SKM-1 treated with dmso at 0.1 percent for 144 hours (cell line): ENCODE results near the gene OR1L6.

ENCODE experiments used
- DNase-seq: peaks from one replicate; lab custom pipeline; 2025; ENCODE audit not compliant: unreplicated experiment; lab: John Stamatoyannopoulos, UW

The OR1L6 gene, protein sequence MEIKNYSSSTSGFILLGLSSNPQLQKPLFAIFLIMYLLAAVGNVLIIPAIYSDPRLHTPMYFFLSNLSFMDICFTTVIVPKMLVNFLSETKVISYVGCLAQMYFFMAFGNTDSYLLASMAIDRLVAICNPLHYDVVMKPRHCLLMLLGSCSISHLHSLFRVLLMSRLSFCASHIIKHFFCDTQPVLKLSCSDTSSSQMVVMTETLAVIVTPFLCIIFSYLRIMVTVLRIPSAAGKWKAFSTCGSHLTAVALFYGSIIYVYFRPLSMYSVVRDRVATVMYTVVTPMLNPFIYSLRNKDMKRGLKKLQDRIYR

DNA sequence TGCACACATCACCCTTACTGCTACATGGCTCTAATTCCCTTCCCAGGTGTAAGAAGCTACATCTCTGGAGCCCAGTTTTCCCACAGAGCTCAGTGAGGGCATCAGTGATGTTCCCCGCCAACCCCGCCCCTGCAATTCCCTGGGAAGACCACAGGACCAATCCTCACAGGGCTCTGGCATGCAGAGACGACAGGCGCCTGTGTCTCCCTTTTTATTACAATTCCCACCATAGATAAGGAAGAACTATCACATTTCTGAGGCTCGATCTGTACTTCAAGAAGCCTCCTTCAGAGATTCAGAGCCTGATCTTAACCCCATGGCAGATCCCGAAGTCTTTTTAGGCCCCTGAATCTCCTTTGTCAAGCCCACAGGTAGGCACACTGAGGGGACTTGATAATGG lies at the start of gene OR1L6:
Gene OR1L6 (plus strand): TSS at position 301 of the 400 bp plus-strand sequence. CDS start 7,545 bp downstream, outside the sequence.
- no peak for DNase-seq

DNA sequence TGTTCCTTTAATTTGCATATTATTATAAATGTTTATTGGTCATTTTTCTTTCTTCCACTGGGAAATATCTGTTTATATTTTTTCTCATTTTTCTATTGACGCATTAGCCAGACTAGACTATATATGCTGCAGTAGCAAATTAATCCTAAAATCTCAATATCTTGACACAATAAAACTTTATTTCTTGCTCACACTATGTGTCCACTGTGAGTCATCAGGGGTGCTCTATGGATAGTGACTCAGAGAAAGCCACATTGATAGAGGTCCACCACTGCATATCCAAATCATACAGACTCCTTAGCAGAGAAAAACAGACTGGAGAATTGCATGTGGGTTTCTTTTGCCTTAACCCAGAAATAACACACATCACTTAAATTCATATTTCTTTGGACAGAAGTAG lies 46.4 kb upstream of the OR1L6 start:
- no peak for DNase-seq

DNA sequence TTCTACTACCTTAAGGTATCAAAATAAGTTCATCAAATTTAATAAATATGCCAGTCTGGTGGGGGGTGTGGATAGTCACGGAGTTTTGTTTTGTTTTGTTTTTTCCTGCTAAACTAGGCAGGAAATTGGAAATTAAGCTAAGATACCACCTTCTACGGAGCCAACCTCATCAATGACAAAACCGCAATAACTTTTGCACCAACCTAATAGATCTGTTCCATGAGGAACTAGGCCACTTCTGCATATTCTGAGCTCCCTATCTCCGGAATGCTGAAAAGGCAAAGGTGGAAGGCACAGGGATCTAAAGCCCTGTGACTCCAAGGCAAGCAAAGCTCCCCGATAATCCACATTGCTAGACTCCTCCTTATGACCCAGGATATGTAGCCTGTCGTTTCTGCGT lies 24.1 kb upstream of the OR1L6 start:
- DNase-seq, result no peak

DNA sequence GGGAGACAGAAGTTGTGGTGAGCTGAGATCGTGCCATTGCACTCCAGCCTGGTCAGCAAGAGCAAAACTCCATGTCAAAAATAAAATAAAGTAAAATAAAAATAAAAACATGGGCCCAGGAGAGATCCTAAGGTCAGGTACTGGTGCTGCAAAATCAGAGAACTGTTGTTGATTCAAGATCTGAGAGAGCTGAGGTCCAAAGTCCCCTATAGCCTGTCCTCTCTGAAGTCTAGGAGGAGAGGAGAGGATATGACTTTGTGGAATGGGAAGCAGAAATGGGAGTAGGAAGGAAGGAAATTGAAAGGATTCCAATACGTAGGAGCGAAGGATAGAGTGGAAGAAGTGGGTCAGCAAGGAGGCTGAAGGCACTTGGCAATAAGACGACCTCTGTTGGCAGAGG lies 22.9 kb upstream of the OR1L6 start:
- DNase-seq, result no peak

DNA sequence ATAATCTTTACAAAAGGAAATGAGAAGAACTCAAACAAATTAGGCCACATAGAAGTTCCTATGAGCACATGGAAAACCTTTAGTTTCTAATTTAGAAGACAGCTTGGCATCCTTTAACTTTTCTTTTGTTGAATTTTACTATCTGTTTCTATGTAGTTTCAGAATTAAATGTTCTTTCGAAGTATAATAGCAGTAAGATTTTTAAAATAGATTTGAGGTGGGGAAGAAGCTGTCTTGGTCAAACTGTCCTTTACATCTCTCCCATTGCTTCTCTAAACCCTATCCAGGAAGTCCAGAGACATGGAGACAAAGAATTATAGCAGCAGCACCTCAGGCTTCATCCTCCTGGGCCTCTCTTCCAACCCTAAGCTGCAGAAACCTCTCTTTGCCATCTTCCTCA lies 18.4 kb upstream of the OR1L6 start, which contains the start of gene OR1L4:
Gene OR1L4 (plus strand): TSS at position 301 of the 400 bp plus-strand sequence. CDS start 0 bp downstream, at position 301.
- no peak for DNase-seq

DNA sequence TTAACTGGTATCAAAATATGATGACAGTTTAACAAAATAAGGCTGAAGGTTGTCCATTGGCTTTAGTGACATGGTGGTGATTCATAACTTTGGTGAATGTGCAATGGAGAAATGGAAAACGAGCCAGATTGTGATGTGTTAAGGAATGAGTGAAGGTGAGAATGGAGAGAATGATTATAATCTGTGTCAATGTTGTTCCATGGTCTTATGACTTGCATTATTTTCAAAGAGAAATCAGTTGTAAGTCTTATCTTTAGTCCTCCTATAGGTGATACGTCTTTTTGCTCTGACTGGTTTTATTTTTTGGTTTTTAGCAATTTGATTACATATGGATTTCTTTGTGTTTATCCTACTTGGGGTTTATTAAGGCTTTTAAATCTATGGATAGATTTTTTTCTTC lies 12.7 kb downstream of the OR1L6 start:
- DNase-seq, result no peak

DNA sequence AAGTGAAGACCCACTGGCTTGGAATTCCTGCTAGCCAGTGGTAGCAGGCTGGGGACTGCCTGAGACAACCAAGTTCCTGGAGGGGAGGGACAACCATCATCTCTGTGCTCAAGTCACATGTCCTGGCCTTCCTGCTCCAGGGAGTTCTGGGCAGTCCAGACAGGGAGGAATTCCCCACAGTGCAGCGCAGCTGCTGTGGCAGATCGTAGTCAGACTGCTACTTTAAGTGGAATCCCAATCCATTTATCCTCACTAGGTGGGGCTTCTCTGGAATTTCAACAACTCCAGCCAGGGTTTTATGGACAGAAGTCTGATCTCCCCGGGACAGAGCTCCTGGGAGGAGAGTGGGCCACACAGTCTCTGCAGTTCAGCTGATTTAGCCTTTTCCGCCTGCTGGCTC lies 25.7 kb downstream of the OR1L6 start:
- DNase-seq, result no peak

DNA sequence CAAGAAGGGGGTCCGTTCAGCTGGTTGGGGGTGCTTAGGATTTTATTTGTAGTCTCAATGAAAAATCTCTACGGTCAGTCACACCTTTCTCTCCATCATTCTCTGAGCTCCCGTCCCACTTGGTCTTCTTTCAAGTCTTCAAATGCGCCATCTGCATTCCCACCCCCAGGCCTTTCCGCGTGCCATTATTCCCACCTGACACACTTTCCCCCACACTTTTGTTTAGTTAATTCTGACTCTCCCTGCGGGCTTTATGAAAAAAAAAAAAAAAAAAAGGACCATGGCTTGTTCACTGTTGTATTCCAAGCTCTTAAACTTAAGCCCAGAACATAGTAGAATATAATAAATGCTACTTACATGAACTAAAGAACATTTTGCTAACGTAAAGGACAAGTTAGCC lies 34.9 kb downstream of the OR1L6 start:
- no peak for DNase-seq

DNA sequence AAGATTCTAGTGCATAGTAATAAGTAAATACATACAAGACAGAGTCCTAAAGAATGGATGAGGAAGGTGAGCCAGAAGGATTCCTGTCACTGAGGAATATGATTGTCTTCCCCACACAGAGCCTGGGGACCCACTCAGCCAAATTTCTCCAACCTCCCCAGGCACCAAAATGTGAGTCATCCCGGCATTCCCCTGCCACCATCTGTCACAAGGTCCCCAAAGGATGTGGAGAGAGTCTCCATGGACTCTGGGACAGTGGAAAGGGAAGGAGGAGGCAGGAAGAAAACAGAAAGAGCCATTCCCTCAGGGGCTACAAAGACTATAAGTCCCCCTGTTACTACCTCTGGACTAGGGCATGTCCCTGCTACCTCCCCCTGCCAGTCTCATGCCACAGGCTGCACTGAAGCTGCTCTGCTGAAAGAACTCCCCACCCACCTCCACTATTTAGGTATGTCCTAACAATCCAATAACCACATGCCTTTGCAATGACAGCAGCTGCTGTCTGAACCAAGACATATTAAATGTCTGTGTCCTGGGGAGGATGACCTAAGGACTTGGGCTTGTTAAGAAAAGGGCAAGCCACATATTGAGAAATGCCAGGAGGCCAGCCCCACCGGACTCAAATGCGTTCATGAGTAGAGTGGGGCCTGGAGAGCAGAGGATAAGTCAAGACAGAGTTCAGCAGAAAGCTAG lies 36.0 kb downstream of the OR1L6 start:
- no peak for DNase-seq

DNA sequence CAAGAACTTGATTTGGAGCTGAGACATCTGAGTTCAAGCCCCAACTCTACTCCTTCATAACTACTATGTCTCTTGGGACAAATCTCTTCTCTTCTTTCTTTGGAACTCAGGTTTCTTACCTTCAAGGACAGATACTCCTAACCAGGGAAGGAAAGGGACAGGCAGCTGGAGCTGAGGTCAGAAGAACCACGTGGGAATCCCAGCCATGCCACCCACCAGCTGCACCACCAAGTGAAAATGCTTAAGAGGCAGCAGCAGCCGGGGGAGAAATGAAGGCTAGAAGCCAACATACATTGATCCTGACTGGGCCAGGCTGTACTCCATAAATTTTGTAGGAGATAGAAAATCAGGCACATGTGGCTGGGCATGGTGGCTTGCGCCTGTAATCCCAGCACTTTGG lies 37.1 kb downstream of the OR1L6 start:
- no peak for DNase-seq

DNA sequence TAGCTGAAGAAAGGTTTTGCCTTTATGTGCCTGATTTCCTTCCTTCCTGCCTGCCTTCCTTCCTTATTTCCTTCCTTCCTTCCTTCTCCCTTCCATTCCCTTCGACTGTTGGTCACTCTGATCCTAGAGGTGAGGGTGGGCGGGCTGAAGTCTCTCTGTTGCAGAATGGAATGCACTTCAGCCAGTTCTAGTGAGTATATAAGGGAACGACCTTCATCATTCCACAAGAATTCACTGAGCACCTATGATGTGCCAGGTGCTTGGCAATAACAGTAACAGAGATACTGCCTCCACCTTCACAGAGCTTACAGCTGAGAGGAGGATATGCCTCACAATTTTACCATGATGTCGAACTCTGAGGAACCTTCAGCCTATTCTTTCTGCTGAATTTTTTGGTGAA lies 37.9 kb downstream of the OR1L6 start:
- DNase-seq, result no peak

DNA sequence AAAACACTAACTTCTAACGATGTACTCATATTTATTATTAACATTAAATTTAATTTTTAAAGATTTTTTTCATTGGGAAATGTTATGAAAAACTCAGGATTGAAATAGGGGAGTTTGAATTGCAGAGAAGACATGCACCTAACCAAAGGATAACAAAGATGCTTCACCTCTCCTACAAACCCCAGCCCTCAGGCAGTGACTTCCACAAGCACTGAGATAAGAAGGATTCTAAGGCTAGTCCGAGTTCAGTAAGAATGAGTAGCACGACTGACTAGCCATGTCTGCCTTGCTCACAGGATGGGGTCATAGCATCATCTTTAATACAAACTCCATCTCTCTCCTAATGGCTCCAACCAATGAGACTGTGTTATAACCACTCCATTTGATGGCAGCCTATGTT lies 39.6 kb downstream of the OR1L6 start:
- DNase-seq, result no peak

DNA sequence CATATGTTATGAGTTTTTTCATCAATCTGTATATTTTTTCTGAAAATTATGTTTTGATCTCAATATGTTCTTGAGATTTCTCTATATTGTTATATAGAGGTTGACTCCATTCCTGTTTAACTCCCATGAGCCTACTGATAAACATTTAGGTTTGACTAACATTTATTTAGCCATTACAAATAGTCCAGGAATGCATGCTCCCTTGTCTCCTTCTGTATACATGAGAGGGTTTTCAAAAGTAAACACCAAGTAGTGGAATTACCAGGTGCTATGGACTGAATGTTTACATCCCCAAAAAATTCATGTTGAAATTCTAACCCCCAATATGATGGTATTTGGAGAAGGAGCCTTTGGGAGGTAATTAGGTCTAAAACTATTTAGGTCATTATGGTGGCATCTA lies 43.2 kb downstream of the OR1L6 start:
- DNase-seq, result no peak

DNA sequence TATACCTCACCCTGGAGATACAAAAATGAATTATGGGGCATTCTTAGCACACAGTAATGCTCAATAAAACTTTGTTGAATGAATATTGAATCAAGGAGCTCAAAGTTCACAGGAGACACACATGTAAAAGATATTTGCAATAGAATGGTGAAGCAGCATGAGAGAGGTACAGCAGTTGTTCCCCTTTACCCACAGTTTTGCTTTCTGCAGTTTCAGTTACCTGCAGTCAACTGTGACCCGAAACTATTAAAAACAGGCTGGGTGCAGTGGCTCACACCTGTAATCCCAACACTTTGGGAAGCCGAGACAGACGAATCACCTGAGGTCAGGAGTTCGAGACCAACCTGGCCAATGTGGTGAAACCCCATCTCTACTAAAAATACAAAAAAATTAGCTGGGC lies 44.2 kb downstream of the OR1L6 start:
- DNase-seq, result no peak

DNA sequence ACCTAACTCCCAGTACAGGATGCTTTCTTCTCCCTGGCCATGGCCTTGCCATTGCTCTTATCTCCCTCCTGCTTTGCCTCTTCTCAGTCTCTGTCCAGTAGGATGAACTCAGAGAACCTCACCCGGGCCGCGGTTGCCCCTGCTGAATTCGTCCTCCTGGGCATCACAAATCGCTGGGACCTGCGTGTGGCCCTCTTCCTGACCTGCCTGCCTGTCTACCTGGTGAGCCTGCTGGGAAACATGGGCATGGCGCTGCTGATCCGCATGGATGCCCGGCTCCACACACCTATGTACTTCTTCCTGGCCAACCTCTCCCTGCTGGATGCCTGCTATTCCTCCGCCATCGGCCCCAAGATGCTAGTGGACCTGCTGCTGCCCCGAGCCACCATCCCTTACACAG lies 46.7 kb downstream of the OR1L6 start, which contains the start of gene OR5C1:
Gene OR5C1 (plus strand): TSS at position 103 of the 400 bp plus-strand sequence. CDS start 0 bp downstream, at position 103.
- DNase-seq, result no peak

DNA sequence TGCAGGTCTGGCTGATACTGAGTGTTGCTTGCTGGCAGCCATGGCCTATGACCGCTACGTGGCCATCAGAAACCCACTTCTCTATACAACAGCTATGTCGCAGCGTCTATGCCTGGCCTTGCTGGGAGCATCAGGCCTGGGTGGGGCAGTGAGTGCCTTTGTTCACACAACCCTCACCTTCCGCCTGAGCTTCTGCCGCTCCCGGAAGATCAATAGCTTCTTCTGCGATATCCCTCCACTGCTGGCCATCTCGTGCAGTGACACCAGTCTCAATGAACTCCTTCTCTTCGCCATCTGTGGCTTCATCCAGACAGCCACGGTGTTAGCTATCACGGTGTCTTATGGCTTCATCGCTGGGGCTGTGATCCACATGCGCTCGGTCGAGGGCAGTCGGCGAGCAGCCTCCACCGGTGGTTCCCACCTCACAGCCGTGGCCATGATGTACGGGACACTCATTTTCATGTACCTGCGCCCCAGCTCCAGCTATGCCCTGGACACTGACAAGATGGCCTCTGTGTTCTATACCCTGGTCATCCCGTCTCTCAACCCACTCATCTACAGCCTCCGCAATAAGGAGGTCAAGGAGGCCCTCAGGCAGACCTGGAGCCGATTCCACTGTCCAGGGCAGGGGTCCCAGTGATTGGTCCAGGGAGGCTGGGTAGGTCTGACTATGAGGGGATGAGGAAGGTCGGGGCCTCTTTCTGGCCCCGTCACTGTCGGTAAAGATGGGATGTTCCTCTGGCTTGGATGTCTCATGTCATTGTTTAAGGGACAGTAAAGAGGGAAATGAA lies 47.3 kb downstream of the OR1L6 start:
- DNase-seq, result no peak

DNA sequence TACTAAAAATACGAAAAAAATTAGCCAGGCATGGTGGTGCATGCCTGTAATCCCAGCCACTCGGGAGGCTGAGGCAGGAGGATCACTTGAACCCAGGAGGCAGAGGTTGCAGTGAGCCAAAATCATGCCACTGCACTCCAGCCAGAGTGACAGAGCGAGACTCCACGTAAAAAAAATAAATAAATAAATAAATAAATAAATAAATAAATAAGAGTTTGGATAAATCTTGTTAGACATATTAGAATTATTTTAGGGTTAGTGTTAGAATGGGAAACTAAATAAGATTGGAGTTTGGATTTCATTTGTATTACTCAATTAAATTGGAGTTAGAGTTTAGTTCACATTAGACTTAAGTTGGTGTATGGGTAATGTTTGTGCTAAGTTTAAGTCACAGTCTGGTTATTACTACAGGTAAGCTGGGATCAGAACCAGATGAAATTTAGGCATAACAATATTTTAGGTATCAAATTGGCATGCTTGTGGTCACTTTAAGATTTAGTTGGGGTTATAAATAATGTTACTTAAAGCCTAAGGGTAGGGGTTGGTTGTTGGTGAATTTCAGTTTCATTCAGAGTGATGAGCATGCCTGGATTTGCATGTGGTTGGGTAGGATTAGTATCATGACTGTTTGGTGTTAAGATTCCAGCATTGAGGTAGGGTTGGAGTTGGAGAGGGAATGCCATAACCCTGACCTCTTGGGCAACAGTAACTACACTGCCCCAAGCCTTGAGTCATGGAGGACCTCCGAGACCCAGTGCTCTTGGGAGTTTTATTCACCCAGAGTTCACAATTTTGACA lies 50.0 kb downstream of the OR1L6 start:
- DNase-seq, result no peak

DNA sequence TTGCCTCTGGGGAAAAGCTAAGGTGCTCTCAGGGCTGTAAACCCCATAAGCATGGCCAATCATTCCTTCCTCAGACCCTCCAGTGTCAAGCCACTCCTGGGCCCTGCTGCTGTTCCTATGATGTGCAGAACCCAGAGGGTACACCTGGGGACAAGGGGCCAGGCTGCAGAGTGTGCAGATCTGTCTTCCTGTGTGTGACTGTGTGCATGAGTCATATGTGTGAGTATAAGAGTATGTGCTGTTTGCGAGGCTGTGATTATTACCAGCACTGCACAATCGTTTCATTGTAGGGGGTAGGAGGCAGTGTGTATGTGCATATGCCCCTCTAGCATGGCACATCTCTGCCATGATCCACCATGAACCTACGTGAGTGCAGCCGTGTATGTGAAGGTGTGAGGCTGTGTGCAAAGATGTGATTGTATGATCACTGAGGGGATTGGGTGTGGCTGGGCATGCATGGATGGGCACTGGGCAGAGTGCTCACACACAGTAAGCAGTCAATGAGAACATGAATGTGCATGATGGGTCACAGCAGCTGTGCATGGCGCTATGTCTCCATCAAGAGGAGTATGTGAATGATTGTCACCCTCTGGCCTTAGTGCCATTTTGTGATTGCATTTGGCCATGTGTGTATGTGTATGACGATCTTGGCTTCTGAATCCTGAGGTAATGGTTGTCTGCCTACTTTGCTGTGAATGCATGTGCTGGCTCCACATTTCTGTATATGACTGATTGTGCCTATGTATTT lies 55.4 kb downstream of the OR1L6 start:
- no peak for DNase-seq
